ENCODE results near the gene DHX16.

Gene DHX16

DNA sequence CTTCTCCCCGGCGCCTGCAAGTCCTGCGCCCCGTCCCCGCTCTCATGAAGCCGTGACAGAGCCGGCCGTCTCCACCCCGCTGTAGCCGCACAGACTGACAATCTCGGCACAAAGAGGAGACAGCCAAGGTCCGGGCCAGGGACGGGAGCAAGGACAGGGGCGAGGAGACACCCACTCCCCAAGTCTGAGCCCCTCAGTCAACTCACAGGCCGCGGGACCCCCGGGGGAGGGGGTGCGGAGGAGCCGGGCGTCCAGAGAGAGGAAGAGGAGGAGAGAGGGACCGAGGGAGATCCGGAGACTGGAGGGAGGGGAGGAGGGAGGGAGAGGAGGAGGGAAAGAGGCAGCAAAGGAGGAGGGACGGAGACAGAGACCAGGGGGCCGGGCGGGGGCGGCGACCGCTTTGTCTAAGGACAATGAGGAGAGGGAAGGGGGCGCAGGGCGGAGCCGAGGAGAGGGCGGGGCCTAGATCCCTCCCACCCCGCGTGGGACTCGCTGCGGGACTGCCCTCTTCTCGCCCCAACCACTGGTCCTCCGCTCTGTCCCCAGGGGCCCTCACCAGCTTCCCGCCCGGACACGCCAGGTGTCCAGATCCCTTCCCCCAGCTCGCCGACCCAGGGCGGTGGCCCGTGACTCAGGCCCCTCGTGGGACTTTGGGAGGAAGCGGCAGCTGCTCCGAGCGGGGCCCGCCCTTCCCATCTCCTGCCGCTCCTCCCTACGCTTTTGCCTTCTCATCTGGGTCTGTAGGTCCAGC lies 14.3 kb upstream of the DHX16 start:
- DNase-seq (ENCODE audit: low read depth in 2 of 2) = peak; percentile 98 to 100
- TF ChIP-seq, protein P1, sequence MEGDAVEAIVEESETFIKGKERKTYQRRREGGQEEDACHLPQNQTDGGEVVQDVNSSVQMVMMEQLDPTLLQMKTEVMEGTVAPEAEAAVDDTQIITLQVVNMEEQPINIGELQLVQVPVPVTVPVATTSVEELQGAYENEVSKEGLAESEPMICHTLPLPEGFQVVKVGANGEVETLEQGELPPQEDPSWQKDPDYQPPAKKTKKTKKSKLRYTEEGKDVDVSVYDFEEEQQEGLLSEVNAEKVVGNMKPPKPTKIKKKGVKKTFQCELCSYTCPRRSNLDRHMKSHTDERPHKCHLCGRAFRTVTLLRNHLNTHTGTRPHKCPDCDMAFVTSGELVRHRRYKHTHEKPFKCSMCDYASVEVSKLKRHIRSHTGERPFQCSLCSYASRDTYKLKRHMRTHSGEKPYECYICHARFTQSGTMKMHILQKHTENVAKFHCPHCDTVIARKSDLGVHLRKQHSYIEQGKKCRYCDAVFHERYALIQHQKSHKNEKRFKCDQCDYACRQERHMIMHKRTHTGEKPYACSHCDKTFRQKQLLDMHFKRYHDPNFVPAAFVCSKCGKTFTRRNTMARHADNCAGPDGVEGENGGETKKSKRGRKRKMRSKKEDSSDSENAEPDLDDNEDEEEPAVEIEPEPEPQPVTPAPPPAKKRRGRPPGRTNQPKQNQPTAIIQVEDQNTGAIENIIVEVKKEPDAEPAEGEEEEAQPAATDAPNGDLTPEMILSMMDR (IDR thresholded peaks at IDR 0.05; ENCODE audit: low read depth, low read length) = no peak
- H3K4me3 ChIP-seq (replicated peaks in 1 of 2; ENCODE audit: low read depth in 2 of 2, low read length in 2 of 2) = peak overlapping the region; percentile 85 to 94

DNA sequence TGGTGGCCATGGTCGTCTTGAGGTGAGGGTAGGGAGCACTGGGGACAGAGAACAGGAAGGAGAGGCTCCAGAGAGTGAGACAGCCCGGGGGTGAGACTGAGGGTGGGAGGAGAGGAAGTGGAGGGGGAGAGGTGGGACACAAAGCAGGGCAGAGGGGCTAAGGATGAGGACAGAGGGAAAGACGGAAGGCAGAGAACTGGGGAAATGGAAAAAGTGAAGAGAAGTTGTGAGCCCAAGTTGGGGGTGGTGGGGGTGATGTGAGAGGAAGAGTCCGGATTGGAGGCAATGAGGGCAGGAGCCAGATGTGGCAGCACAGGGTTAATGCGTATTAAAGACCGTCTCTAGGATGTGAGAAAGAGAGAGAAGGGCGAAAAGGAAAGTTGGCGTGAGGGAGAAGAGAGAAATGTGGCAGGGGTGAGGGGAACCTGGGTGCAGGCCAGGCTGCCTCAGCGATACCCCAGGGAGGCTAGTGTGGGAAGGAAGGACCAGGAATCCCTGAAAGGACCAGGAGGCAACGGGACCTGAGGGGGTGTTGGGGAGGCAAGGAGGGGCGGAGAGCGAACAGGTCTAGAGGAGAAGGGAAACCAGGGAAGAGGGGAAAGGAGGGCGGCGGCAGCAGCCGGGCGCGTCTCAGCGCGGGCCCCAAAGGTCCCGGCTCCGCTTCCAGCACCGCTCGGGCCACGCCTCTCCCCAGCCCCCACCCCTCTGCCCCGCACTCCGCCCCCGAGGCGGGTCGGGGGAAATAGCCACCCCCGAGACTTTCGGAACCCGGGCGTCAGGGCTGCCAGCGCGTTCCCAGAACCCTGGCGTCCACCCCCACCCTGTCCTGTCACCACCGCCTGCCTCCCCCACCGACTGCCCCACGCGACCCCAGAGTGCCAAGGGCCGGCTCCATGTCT lies 13.5 kb upstream of the DHX16 start, which contains the start of gene PPP1R18:
TSS of gene PPP1R18 (minus strand) at position 637 of the 899 bp plus-strand sequence. CDS start at position 10, 627 bp downstream.
- TF ChIP-seq, protein P1 (IDR thresholded peaks at IDR 0.05; ENCODE audit: low read depth, low read length) = no peak
- peak within 1 kb of the TSS; percentile 85 to 94 for H3K4me3 ChIP-seq (replicated peaks in 1 of 2; ENCODE audit: low read depth in 2 of 2, low read length in 2 of 2)
- peak; percentile 74 to 77 for DNase-seq (ENCODE audit: low read depth in 2 of 2)

DNA sequence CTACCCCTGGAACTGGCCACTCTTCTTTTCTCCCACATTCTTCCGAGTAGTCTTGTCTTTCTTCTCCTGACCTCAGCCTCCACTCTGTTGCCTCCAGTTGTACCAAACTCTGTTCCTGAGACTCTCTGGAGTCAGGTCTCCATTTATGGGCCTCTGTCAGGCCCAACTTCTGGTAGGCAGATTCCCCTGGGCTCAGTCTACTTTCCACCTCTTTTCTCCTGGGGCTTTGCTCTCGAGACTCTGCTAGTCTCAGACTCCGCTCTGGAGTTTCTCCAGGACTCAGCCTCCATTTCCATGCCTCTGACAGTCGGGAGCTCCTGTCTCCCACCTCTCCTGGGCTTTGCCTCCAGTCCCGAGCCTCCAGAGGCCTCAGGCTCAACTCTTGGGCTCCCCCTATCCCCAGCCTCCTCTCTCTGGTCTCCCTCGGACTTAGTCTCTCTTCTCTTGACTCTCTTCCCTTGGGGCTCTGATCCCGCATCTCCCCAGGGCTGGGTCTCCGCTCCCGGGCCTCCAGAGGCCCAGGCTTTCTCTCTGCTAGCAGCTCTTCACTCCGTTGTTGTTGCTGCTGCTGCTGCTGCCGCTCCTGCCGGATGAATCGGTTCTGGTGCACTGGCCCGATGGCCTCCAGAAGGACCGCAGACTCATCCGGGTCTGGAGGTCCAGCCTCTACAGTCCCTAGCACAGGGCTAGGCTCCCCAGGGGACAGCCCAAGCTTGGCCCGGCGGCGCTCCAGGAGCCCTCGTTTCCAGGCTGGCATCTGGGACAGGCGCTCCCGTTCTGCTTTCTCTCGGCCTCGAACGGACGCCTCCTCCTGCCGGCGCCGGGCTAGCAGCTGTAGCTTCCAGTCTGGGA lies 12.6 kb upstream of the DHX16 start:
- H3K4me3 ChIP-seq (replicated peaks in 1 of 2; ENCODE audit: low read depth in 2 of 2, low read length in 2 of 2) = peak overlapping the region; percentile 85 to 94
- TF ChIP-seq, protein P1 (IDR thresholded peaks at IDR 0.05; ENCODE audit: low read depth, low read length) = peak; percentile 31
- DNase-seq (ENCODE audit: low read depth in 2 of 2) = peak; percentile 33 to 55

DNA sequence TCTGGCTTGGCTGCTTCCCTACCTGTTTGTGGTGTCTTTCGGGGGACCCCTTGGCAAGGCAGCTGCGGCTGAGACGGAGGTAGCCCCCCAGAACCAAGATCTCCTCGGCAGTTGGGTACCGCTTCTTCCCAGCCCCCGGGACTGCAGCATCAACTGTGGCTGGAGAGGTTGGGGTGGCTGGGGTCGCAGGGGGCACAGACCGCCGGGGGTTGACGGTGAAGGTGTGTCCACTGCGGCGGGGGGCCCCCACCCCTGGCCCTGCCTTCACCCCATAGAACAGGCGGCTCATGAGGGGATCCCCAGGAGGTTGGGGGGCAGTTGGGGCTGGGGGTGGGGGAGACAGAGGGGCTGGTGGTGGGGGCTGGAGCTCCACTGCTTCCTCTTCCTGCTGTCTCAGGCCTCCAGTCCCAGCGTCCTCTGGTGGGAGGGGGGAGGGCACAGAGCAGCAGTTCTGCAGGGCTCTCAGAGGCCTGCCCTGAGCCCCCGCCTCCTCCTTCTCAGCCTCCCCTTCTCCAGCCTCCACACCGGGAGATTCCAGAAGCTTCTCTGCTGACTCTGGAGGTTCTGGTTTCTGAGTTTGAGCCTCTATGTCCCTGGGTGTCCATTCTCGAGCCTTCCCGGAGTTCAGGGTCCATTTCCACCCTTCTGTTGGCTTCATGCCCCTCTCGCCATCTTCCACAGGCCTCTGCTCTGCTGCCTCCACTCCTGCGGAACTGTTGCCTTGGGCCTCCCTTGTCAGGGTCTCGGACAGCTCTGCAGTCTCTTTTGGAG lies 11.8 kb upstream of the DHX16 start:
- TF ChIP-seq, protein P1 (IDR thresholded peaks at IDR 0.05; ENCODE audit: low read depth, low read length) = no peak
- DNase-seq (ENCODE audit: low read depth in 2 of 2) = peak; percentile 47 to 62
- peak overlapping the region; percentile 85 to 94 for H3K4me3 ChIP-seq (replicated peaks in 1 of 2; ENCODE audit: low read depth in 2 of 2, low read length in 2 of 2)

DNA sequence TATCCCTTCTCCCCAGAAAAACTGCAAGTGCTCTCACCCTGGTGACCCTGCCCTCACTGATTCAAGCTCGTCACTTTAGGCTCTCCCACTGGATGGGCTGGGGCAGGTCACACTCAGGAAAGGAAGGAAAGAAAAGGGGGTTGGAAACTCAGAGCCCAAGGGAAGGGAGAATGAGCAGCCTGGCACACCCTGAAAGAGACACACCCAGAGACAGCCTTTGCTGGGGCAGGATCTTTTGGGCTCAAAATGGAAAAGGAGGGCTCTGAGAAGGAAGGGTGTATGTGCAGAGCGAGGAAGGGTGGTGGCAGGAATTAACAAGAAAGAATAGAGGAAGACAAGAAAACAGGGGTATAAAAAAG lies 11.2 kb upstream of the DHX16 start:
- TF ChIP-seq, protein P1 (IDR thresholded peaks at IDR 0.05; ENCODE audit: low read depth, low read length) = no peak
- DNase-seq (ENCODE audit: low read depth in 2 of 2) = no peak
- H3K4me3 ChIP-seq (replicated peaks in 1 of 2; ENCODE audit: low read depth in 2 of 2, low read length in 2 of 2) = peak overlapping the region; percentile 85 to 94

Measured in cardiac fibroblast (primary cell).